Left ventricle myocardium inferior (tissue), 1 donor: ENCODE measurements around the gene YTHDC2. TPM values are rescaled to one million over a fixed set of nuclear protein-coding genes. Genes with fewer than 3 reads are reported as not detected.

Source experiments
- DNase-seq: peaks from one replicate; pipeline ENCODE4 v3.0.0-alpha.2; 2020
- H3K27ac ChIP-seq: fragments of 200-600 bp; replicated peaks from 2 replicates; pipeline ENCODE4 v1.8.0; 2021
- H3K27me3 ChIP-seq: fragments of 200-600 bp; 2 replicates; pipeline ENCODE4 v1.8.0; 2021; ENCODE audit warnings: low read depth
- H3K36me3 ChIP-seq: fragments of 200-600 bp; 2 replicates; pipeline ENCODE4 v1.8.0; 2021
- H3K4me1 ChIP-seq: fragments of 200-600 bp; 2 replicates; pipeline ENCODE4 v1.8.0; 2021
- H3K4me3 ChIP-seq: fragments of 200-600 bp; 2 replicates; pipeline ENCODE4 v1.8.0; 2021; ENCODE audit warnings: mild to moderate bottlenecking, moderate library complexity
- H3K9me3 ChIP-seq: fragments of 200-600 bp; replicated peaks from 2 replicates; pipeline ENCODE4 v1.8.0; 2021
- intact Hi-C: fragments of 100-400 bp; cut with micrococcal nuclease; formaldehyde crosslinking; loops from one replicate; pipeline ENCODE4 v1.11.0; 2022
- total RNA-seq: library from RNA; stranded (reverse); fragmentation: NEBNext Ultra II Directional; extraction: Animal tissue kit (Norgen Biotek cat#: 25700); gene quantifications from one replicate; pipeline ENCODE4 v1.2.1, GENCODE V29; 2021
- TF ChIP-seq, protein P1 (sequence below): fragments of 200-600 bp; IDR thresholded peaks from 2 replicates; pipeline ENCODE4 v1.8.0; 2021; ENCODE audit warnings: antibody characterized with exemption, mild to moderate bottlenecking, borderline replicate concordance
- donor health status: DM: no; HTN: yes; CAD: no; lungs with severe emphysema.

YTHDC2 gene
- total RNA-seq, 1 donor from 2014 or later, result 13.6 TPM

DNA sequence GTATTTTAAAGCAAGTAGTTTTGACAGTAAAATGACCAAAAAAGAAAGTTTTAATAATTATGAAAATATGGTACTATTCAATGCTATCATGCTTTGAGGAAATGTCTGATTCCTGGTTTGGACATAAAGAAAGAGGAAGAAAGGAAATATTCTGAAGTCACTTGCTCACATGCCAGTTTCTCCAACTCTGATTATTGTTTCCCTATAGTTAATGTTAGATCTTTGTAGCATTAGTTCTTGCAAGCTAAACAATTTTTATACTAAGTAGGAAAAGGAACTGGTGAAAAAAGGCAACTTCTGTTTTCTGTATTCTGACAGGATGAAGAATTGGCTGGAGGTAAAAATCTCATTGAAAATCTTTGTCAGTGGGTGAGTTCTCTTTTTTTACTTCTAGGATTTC, 119.5 kb downstream of the YTHDC2 start:
- TF ChIP-seq, protein P1, sequence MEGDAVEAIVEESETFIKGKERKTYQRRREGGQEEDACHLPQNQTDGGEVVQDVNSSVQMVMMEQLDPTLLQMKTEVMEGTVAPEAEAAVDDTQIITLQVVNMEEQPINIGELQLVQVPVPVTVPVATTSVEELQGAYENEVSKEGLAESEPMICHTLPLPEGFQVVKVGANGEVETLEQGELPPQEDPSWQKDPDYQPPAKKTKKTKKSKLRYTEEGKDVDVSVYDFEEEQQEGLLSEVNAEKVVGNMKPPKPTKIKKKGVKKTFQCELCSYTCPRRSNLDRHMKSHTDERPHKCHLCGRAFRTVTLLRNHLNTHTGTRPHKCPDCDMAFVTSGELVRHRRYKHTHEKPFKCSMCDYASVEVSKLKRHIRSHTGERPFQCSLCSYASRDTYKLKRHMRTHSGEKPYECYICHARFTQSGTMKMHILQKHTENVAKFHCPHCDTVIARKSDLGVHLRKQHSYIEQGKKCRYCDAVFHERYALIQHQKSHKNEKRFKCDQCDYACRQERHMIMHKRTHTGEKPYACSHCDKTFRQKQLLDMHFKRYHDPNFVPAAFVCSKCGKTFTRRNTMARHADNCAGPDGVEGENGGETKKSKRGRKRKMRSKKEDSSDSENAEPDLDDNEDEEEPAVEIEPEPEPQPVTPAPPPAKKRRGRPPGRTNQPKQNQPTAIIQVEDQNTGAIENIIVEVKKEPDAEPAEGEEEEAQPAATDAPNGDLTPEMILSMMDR, result no peak
- Histone ChIP-seq H3K4me1 (no peaks in the 10 kb centered on the region), H3K9me3 (peaks cover 3% of the 10 kb centered on the region), H3K27ac (no peak overlapping the region), H3K4me3 (no peak overlapping the region), H3K27me3 (no peaks in the 10 kb centered on the region), H3K36me3 (no peaks in the 10 kb centered on the region)
- no peak for DNase-seq
- intact Hi-C loops, result no loop called here

GRCh38 chr5:113634957-113635356, 121.5 kb downstream of the YTHDC2 start:
- no peaks in the 10 kb centered on the region for H3K4me1 ChIP-seq
- intact Hi-C loops, result no loop called here
- H3K9me3 ChIP-seq, result peaks cover 11% of the 10 kb centered on the region
- no peak overlapping the region for H3K27ac ChIP-seq
- H3K4me3 ChIP-seq, result no peak overlapping the region
- H3K36me3 ChIP-seq, result no peaks in the 10 kb centered on the region
- TF ChIP-seq, protein P1, result no peak
- H3K27me3 ChIP-seq, result no peaks in the 10 kb centered on the region
- DNase-seq, result no peak

- H3K27me3 ChIP-seq, result peaks cover 8% of the 10 kb centered on the region
- H3K9me3 ChIP-seq, result peaks cover 15% of the 10 kb centered on the region
- H3K27ac ChIP-seq, result no peak overlapping the region
- H3K4me3 ChIP-seq, result no peak overlapping the region
- intact Hi-C loops, result no loop called here
- no peak for DNase-seq
- TF ChIP-seq, protein P1, result no peak
- H3K4me1 ChIP-seq, result no peaks in the 10 kb centered on the region
- H3K36me3 ChIP-seq, result no peaks in the 10 kb centered on the region
Observed at GRCh38 chr5:113641715-113642114, 128.2 kb downstream of the YTHDC2 start.

Other genes starting within 250 kb of the YTHDC2 start
- gene TSSK1B, start 78.7 kb upstream of the YTHDC2 start, total RNA-seq, result not detected
- gene MCC, start 25.2 kb upstream of the YTHDC2 start, total RNA-seq, result 31.6 TPM